Mucosa of gallbladder (tissue), 1 donor: Measurements from ENCODE around the gene LRBA. TPM values are rescaled to one million over a fixed set of nuclear protein-coding genes. Genes with fewer than 3 reads are reported as not detected.
"Not testable (repeated sequence)": the region's sequence is repeated elsewhere in the genome, so short reads cannot be mapped to it uniquely, and the experiment has no call there.

Experiments
- DNase-seq: peaks from one replicate; pipeline ENCODE4 v3.0.0-alpha.2; 2020; ENCODE audit warnings: low spot score
- total RNA-seq: library from RNA; stranded (reverse); gene quantifications from one replicate; pipeline ENCODE4 v1.2.1, GENCODE V29; 2021
- donor health status: DM: no; HTN: no; CAD: no.

Gene LRBA
- total RNA-seq, 1 donor from 2014 or later = 64.4 TPM

GRCh38 chr4:150569998-150570535 is 445.0 kb downstream of the LRBA start:
- no peak for DNase-seq

GRCh38 chr4:150569384-150569987 is 445.6 kb downstream of the LRBA start:
- DNase-seq = no peak

- no peak for DNase-seq
These were observed 448.0 kb downstream of the LRBA start for GRCh38 chr4:150567070-150567469.

GRCh38 chr4:150564967-150565366 is 450.1 kb downstream of the LRBA start:
- DNase-seq = not testable (repeated sequence)

- no peak for DNase-seq
These were observed 452.3 kb downstream of the LRBA start for GRCh38 chr4:150562751-150563150.

- DNase-seq = no peak
These were observed 452.8 kb downstream of the LRBA start for GRCh38 chr4:150562250-150562649.

GRCh38 chr4:150561143-150561737 is 453.8 kb downstream of the LRBA start:
- no peak for DNase-seq

- not testable (repeated sequence) for DNase-seq
These were observed 457.3 kb downstream of the LRBA start for GRCh38 chr4:150557811-150558210.

- no peak for DNase-seq
These were observed 467.8 kb downstream of the LRBA start for GRCh38 chr4:150547154-150547838.

GRCh38 chr4:150546286-150546685 is 468.8 kb downstream of the LRBA start:
- no peak for DNase-seq

GRCh38 chr4:150543042-150543441 is 472.0 kb downstream of the LRBA start:
- no peak for DNase-seq

GRCh38 chr4:150541681-150542080 is 473.4 kb downstream of the LRBA start:
- no peak for DNase-seq

- DNase-seq = no peak
These were observed 474.1 kb downstream of the LRBA start for GRCh38 chr4:150540959-150541360.

- DNase-seq = no peak
These were observed 474.5 kb downstream of the LRBA start for GRCh38 chr4:150540536-150540935.

- not testable (repeated sequence) for DNase-seq
These were observed 477.2 kb downstream of the LRBA start for GRCh38 chr4:150537911-150538310.

- DNase-seq = no peak
These were observed 480.3 kb downstream of the LRBA start for GRCh38 chr4:150534818-150535217.

GRCh38 chr4:150533673-150534072 is 481.4 kb downstream of the LRBA start:
- no peak for DNase-seq

- no peak for DNase-seq
These were observed 489.7 kb downstream of the LRBA start for GRCh38 chr4:150525321-150525868.

GRCh38 chr4:150518559-150518958 is 496.5 kb downstream of the LRBA start:
- no peak for DNase-seq

GRCh38 chr4:150515135-150515534 is 499.9 kb downstream of the LRBA start:
- DNase-seq = no peak

GRCh38 chr4:150514709-150515108 is 500.4 kb downstream of the LRBA start:
- no peak for DNase-seq

GRCh38 chr4:150510176-150510865 is 504.8 kb downstream of the LRBA start:
- DNase-seq = no peak
